WERI-Rb-1 (cell line): ENCODE data around the gene SPTBN5.

Source experiments
- DNase-seq: peaks from one replicate; pipeline ENCODE4 v3.0.0-alpha.2; 2020
- H3K27ac ChIP-seq: fragments of 250-450 bp; sonication (Bioruptor Pico); 2 replicates; pipeline ENCODE4 v1.5.1; 2020; ENCODE audit warnings: mild to moderate bottlenecking, moderate library complexity
- H3K27me3 ChIP-seq: fragments of 250-450 bp; sonication (Bioruptor Pico); 2 replicates; pipeline ENCODE4 v1.5.1; 2021; ENCODE audit warnings: mild to moderate bottlenecking, low read depth, moderate library complexity; ENCODE audit not compliant: insufficient read depth, severe bottlenecking
- H3K36me3 ChIP-seq: fragments of 250-450 bp; sonication (Bioruptor Pico); 2 replicates; pipeline ENCODE4 v1.5.1; 2020; ENCODE audit warnings: mild to moderate bottlenecking, moderate library complexity
- H3K4me3 ChIP-seq: 2 replicates; pipeline ENCODE4 v1.5.1; 2011; ENCODE audit warnings: low read depth, mild to moderate bottlenecking, control low read depth, low read length
- H3K9me3 ChIP-seq: fragments of 250-450 bp; sonication (Bioruptor Pico); 2 replicates; pipeline ENCODE4 v1.5.1; 2021; ENCODE audit warnings: mild to moderate bottlenecking, moderate library complexity; ENCODE audit not compliant: severe bottlenecking
- TF ChIP-seq, protein P1 (sequence below): IDR thresholded peaks from 2 replicates; pipeline ENCODE4 v1.5.1; 2011; ENCODE audit warnings: low read depth, mild to moderate bottlenecking, control low read depth, inconsistent platforms, low read length

Gene SPTBN5

DNA sequence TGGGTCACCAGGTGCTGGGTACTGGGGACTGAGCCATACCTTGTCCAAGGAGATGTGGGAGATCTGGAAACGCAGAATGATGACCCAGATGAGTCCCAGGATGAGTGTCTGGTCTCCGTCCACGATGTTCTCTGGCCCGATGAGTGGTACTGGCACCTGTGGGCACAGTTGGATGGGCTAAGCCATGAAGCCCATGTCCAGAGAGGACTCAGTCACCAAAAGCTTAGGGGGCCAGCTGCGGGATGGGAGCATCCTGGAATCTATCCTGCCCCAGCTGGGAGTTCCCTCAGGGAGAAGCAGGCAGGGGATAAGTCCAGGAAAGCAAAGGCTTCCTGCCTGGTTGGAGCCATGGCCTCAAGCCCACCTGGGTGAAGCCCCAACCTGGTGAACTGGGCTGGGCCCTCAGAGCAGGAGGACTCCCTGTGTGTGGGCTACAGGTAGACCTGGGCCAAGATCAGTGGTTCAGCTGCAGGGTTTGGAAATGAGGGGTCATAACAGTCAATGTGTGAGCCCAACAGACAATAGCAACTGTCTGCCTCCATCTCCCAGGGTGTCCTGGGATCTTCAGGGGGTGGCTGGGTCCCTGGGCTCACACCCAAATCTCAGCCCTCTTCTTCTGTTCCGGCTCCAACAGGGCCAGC lies 3.7 kb downstream of the SPTBN5 start:
- no peaks in the 10 kb centered on the region for H3K9me3 ChIP-seq
- no peak overlapping the region for H3K27ac ChIP-seq
- H3K27me3 ChIP-seq: no peaks in the 10 kb centered on the region
- no peak for DNase-seq
- H3K36me3 ChIP-seq: no peaks in the 10 kb centered on the region
- TF ChIP-seq, protein P1, sequence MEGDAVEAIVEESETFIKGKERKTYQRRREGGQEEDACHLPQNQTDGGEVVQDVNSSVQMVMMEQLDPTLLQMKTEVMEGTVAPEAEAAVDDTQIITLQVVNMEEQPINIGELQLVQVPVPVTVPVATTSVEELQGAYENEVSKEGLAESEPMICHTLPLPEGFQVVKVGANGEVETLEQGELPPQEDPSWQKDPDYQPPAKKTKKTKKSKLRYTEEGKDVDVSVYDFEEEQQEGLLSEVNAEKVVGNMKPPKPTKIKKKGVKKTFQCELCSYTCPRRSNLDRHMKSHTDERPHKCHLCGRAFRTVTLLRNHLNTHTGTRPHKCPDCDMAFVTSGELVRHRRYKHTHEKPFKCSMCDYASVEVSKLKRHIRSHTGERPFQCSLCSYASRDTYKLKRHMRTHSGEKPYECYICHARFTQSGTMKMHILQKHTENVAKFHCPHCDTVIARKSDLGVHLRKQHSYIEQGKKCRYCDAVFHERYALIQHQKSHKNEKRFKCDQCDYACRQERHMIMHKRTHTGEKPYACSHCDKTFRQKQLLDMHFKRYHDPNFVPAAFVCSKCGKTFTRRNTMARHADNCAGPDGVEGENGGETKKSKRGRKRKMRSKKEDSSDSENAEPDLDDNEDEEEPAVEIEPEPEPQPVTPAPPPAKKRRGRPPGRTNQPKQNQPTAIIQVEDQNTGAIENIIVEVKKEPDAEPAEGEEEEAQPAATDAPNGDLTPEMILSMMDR: no peak
- H3K4me3 ChIP-seq: no peak overlapping the region

DNA sequence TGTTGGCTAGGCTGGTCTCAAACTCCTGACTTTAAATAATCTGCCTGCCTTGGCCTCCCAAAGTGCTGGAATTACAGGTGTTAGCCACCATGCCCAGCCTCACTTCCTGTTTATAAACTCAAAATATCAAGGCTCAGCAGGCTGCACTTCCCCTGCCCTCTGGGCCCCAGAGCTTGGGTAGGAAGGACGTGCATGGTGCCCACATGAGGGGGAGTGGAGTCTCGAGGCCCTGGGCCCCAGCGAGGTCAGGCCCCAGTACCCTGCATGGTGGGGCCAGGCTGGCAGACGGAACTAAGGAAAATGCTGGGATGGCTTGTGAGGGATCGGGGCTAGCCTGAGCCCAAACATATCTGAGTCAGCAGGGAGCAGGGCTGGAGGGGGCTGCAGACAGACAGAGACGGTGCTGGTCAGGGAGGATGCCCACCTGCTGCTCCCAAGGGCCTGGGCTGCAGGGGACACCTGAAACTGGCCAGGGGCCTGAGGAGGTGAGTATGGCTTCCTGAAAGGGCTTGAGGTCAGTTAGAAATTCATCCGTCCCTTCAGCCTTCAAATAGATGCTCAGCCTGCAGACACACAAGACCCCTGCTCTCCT lies 5.1 kb downstream of the SPTBN5 start:
- no peak overlapping the region for H3K4me3 ChIP-seq
- no peaks in the 10 kb centered on the region for H3K27me3 ChIP-seq
- no peaks in the 10 kb centered on the region for H3K36me3 ChIP-seq
- H3K9me3 ChIP-seq: no peaks in the 10 kb centered on the region
- TF ChIP-seq, protein P1: no peak
- no peak overlapping the region for H3K27ac ChIP-seq
- no peak for DNase-seq

DNA sequence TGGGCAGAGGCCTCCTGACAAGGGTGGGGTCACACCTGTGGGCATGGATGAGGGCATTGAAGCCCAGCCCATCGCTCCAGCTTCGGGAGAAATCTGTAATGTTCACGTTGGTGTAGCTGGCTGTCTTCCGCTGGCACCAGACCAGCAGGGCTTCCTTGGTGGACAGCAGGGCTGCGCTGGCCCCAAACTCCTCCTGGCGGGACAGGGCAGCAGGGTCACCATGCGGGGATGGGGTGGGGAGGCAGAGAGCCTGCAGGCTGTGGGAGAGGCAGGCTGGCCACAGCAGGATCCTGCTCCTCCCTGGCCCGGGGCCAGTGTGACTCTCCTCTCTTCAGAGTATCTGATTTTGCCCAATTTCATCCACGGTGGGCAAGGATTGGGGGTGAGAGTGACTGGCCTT lies 6.0 kb downstream of the SPTBN5 start:
- H3K27ac ChIP-seq: no peak overlapping the region
- H3K4me3 ChIP-seq: no peak overlapping the region
- no peaks in the 10 kb centered on the region for H3K27me3 ChIP-seq
- DNase-seq: no peak
- no peaks in the 10 kb centered on the region for H3K9me3 ChIP-seq
- TF ChIP-seq, protein P1: no peak
- no peaks in the 10 kb centered on the region for H3K36me3 ChIP-seq

DNA sequence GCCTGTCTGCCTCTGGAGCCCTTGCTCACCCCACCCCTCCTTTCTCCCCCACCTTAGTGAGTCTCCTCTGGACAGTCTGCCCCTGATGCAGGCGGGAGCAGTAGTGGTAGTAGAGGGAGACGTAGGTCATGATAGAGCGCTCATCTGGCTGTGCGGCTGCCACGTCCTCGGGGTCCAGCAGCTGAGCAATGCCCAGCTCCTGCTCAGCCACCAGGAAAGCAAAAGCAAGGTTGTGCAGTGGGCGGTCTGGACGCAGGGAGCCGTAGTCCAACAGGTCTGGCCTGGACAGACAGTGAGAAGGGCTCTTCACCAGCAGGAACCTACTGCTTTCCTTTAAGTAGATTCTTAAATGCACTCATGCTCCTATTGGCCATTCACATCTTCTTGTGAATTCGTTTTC lies 6.7 kb downstream of the SPTBN5 start:
- H3K36me3 ChIP-seq: no peaks in the 10 kb centered on the region
- DNase-seq: no peak
- no peaks in the 10 kb centered on the region for H3K27me3 ChIP-seq
- H3K4me3 ChIP-seq: no peak overlapping the region
- H3K9me3 ChIP-seq: no peaks in the 10 kb centered on the region
- H3K27ac ChIP-seq: no peak overlapping the region
- TF ChIP-seq, protein P1: no peak

DNA sequence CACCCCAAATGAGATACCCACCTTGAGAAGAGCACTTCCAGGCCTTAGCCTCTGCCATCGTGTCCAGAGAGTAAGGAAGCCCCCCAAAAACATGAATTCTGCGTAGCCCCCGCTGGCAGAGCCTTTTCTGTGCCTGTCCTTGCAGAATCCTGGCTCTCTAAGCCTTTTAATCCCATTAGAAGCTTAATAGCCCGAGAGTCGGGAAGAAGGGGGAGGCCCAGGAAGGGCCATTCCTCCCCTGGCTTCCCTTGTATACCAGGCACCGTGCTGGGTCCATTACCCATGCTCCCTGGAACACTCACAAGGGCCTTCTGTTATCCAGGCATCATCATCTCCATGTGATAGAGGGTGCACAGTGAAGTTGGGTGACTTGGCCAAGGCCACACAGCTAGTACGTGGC lies 7.1 kb downstream of the SPTBN5 start:
- TF ChIP-seq, protein P1: no peak
- no peak overlapping the region for H3K4me3 ChIP-seq
- H3K9me3 ChIP-seq: no peaks in the 10 kb centered on the region
- peak overlapping the region; percentile 61 for H3K27ac ChIP-seq
- H3K27me3 ChIP-seq: no peaks in the 10 kb centered on the region
- DNase-seq: peak; percentile 64
- no peaks in the 10 kb centered on the region for H3K36me3 ChIP-seq

DNA sequence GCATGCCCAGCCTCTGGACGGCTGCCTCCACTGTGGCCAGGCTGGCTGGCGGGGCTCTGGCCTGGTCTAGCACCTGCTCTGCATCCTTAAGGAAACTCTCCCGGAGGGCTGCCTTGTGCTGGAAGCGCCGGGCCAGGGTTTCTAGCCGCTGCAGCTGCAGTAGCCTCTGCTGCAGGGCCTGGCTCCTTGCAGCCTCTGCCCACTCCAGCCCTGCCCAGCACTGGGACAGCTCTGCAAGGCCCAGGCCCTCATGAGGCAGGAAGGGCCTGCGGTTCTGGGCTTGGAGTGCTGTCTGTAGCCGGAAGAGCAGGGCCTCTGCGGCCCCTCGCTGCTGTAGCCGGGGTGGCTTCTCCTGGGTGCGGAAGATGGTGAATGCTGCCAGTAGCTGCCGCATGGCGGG lies 8.0 kb downstream of the SPTBN5 start:
- H3K27ac ChIP-seq: no peak overlapping the region
- H3K36me3 ChIP-seq: no peaks in the 10 kb centered on the region
- H3K27me3 ChIP-seq: no peaks in the 10 kb centered on the region
- no peaks in the 10 kb centered on the region for H3K9me3 ChIP-seq
- TF ChIP-seq, protein P1: no peak
- no peak for DNase-seq
- H3K4me3 ChIP-seq: no peak overlapping the region
